GM20000 (cell line): Measurements from ENCODE around the gene ANO4.
"Not testable (repeated sequence)": the region's sequence is repeated elsewhere in the genome, so short reads cannot be mapped to it uniquely, and the experiment has no call there.

Experiments
- DNase-seq: peaks from one replicate; pipeline ENCODE4 v3.0.0; 2012; ENCODE audit warnings: low spot score
- CTCF ChIP-seq: IDR thresholded peaks from 2 replicates; pipeline ENCODE4 v1.5.1; 2012; ENCODE audit warnings: mild to moderate bottlenecking, control low read depth; ENCODE audit errors: extremely low read depth, missing control alignments

The ANO4 gene

GRCh38 chr12:101127521-101128219 lies 333.1 kb downstream of the ANO4 start:
- DNase-seq = no peak
- TF ChIP-seq CTCF = no peak

GRCh38 chr12:101145777-101146431 lies 351.3 kb downstream of the ANO4 start:
- DNase-seq = not testable (repeated sequence)

GRCh38 chr12:101165319-101165718 lies 370.7 kb downstream of the ANO4 start:
- TF ChIP-seq CTCF = no peak
- no peak for DNase-seq

- no peak for TF ChIP-seq CTCF
- DNase-seq = no peak
Measured at GRCh38 chr12:101166866-101167265, 372.3 kb downstream of the ANO4 start.

GRCh38 chr12:101168001-101168400 lies 373.4 kb downstream of the ANO4 start:
- no peak for DNase-seq
- TF ChIP-seq CTCF = no peak

- peak; percentile 7 for DNase-seq
- no peak for TF ChIP-seq CTCF
Measured at GRCh38 chr12:101172316-101172715, 377.7 kb downstream of the ANO4 start.

GRCh38 chr12:101173197-101173749 lies 378.7 kb downstream of the ANO4 start:
- TF ChIP-seq CTCF = no peak

More at GRCh38 chr12:101173197-101173749, 378.7 kb downstream of the ANO4 start:
- DNase-seq = no peak
